Measurements from ENCODE around the gene SECTM1.
A peak's percentile ranks its signal among the peaks of the same experiment; 100 is the strongest.

The SECTM1 gene

DNA sequence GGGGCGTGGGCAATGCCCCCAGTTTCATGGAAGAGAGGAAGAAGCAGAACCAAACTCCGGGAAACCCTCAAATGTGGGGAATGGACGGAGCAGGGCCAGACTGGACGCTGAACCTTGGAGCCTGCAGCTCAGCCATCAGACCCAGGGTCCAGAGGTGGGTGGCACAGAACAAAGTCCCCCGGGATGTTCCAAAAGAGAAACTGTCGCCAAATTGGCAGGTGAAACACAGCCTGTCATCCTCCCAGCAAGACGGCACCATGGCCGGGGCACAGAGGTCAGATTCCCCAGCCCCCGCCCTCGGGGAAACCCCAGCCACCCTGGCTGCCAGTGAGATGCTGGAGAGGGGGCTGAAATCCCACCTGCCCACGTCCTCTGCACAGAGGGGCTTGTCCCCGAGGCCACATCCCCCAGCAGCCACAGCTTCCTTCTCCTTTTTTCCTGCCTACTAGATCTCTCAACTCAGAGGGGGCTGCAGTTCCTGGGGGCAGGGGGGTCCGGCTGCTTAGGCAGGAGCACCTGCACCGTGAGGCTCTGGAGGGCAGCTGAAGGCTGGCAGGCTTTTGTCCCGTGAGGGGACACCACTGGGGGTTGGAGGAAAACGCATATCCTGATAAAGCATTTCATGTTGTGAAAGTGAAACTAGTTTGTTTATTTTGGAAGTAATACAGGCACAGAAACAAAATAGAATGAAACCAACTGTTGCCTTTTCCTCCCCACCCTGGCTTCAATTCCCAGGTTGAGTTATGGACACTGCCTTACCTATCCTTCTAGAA, 1.2 kb upstream of the SECTM1 start:
- no peak overlapping the region for H3K4me3 ChIP-seq (ENCODE audit: low read depth, low read length)
- TF ChIP-seq CTCF (IDR thresholded peaks at IDR 0.05; ENCODE audit: low read depth, low read length, missing control alignments) = no peak
- in situ Hi-C loops (cut with HindIII; ENCODE audit: low sequenced_read_pairs) = no loop called here
- no peak for DNase-seq (ENCODE audit: low read depth)

- TF ChIP-seq CTCF (IDR thresholded peaks at IDR 0.05; ENCODE audit: low read depth, low read length, missing control alignments) = no peak
- DNase-seq (ENCODE audit: low read depth) = no peak
- peak overlapping the region; percentile 44 for H3K4me3 ChIP-seq (ENCODE audit: low read depth, low read length)
- in situ Hi-C loops (cut with HindIII; ENCODE audit: low sequenced_read_pairs) = no loop called here
These were observed 647 bp upstream of the SECTM1 start for GRCh38 chr17:82334204-82334621.

DNA sequence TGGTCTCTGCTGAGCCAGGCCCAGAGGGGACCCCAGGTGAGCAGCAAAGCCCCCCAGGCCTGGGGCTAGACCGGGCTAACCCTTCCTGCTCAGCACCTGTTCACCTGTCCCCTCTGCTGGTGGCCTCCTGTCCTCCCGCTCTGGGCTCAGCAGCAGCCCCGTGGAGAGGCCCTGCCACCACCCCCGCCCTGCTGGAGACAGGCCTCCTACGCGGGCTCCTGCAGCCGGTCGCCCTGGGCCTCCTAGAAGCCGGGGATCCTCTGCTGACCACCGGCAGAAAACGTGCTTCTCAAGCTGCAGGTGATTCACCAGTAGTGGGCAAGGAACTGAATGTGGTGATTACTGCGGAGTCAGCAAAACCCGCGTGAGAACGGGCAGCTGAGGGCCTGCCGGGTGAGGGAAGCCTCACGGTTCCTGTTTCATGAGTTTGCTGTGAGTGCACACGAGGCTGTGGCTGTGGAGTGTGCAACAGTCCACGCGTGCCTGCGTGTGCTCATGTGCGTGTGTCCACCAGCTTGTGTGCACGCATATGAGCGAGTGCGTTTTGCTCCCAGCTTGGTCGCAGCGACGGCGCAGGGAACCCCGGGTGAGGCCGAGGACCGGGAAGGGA, 792 bp downstream of the SECTM1 start:
- in situ Hi-C loops (cut with HindIII; ENCODE audit: low sequenced_read_pairs) = no loop called here
- no peak for TF ChIP-seq CTCF (IDR thresholded peaks at IDR 0.05; ENCODE audit: low read depth, low read length, missing control alignments)
- peak; percentile 45 for DNase-seq (ENCODE audit: low read depth)
- peak overlapping the region; percentile 44 for H3K4me3 ChIP-seq (ENCODE audit: low read depth, low read length)

DNA sequence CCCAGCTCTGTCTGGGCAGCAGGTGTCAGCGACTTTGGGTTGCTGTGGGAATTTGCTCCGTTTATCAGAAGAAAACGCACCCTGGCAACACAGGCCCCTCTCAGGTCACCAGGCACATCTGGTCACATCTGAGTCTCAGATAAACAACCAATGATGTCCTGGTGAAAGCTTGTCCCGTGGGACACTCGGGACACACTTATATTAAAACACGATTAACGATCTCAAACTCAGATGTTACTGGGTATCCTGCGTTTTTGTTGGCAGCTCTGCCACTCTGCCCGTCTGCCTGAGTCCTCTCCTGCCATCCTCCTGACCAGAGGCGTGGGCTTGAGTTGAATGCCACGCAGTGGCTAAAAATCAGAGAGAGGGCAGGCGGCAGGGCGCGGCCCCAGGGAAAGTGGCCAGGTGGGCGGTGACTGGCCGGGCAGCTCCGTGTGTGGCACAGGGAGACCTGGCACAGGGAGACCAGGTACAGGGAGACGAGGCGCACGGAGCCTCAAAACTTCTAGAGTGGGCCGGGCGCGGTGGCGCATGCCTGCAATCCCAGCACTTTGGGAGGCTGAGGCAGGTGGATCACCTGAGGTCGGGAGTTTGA, 2.1 kb downstream of the SECTM1 start:
- H3K4me3 ChIP-seq (ENCODE audit: low read depth, low read length) = no peak overlapping the region
- in situ Hi-C loops (cut with HindIII; ENCODE audit: low sequenced_read_pairs) = no loop called here
- no peak for DNase-seq (ENCODE audit: low read depth)
- TF ChIP-seq CTCF (IDR thresholded peaks at IDR 0.05; ENCODE audit: low read depth, low read length, missing control alignments) = no peak

DNA sequence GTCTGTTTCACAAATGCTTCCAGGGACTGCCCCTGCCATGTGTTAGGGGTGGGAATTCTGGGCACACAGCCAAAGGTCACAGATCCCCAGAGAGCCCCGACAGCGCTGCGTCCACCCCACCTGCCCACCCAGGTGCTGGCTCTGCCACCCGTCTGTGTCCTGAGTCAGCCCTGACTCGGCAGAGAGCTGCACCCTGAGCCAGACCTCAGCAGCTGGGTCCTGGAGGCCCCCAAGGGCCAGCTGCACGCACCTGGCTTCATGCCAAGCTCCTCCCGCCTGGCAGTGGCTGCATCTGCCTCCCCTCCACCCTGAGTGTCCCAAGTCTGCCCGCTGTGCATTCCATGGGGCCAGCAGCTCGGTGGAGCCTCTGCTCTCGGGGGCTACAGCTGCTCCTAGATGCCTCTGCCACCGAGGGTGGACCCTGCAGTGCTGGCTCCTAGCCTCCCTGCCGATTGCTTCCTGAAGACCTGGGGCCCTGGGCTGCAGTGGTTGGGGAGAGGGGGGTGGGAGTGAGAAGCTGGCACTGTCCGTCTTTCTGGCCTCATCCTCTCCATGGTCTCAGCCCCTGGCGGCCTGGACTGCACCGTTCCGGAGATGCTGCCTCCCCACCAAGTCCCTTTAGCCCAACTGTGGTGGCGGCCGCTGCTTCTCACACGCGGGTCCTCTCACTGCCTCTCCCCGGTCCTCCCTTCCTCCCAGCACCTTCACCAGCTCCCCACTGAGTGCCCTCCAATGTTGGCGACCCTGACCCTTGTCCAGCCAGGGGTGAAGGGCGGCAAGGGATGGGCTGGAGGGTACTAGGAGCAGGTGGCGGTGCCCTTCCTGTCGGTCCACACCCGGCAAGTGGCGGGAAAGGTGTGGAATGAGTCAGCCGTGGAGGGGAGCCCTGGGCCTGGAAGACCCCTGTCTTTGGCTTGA, 3.0 kb downstream of the SECTM1 start:
- no peak overlapping the region for H3K4me3 ChIP-seq (ENCODE audit: low read depth, low read length)
- in situ Hi-C loops (cut with HindIII; ENCODE audit: low sequenced_read_pairs) = no loop called here
- DNase-seq (ENCODE audit: low read depth) = no peak
- TF ChIP-seq CTCF (IDR thresholded peaks at IDR 0.05; ENCODE audit: low read depth, low read length, missing control alignments) = no peak
